Endothelial cell of umbilical vein (primary cell): ENCODE results near the gene CD55. TPM values are rescaled to one million over a fixed set of nuclear protein-coding genes. Genes with fewer than 3 reads are reported as not detected.

Source experiments
- BruUV-seq: library from RNA; stranded (reverse); fragments of 400-500 nt; replicated peaks from 2 replicates; lab custom pipeline; 2021; lab: Mats Ljungman, UMichigan
- CTCF ChIA-PET: fragments of 300-600, 350-600 bp; sonication (Branson Sonifier 250); formaldehyde crosslinking; loops from one replicate; lab custom pipeline; 2021; ENCODE audit warnings: antibody characterized with exemption, inconsistent platforms; lab: Charles Lee
- POLR2A ChIA-PET: fragments of 300-600, 350-600 bp; sonication (Branson Sonifier 250); formaldehyde crosslinking; loops from one replicate; lab custom pipeline; 2021; ENCODE audit warnings: antibody characterized with exemption, inconsistent platforms; lab: Charles Lee
- DNase-seq: peaks from one replicate; pipeline ENCODE4 v3.0.0-alpha.2; 2011; ENCODE audit warnings: low read depth, low spot score
- FAIRE-seq: peaks from 2 replicates; lab custom pipeline; 2011; peaks lifted over from hg19 to GRCh38; lab: Jason Lieb, UNC
- H2AFZ ChIP-seq: 2 replicates; pipeline ENCODE4 v1.6.0; 2012; ENCODE audit warnings: low read depth, low read length, control low read depth, inconsistent platforms
- H3K27ac ChIP-seq: 2 replicates; pipeline ENCODE4 v1.5.1; 2011; ENCODE audit warnings: low read depth, mild to moderate bottlenecking, control low read depth, low read length, moderate library complexity; ENCODE audit not compliant: insufficient read depth
- H3K27me3 ChIP-seq, 2 experiments: 2 replicates each; pipeline versions ENCODE4 v1.6.0 to v1.6.1; 2011; ENCODE audit warnings: low read length in 2 of 2, mixed read lengths in 1 of 2; ENCODE audit not compliant: control insufficient read depth in 2 of 2, insufficient read depth in 2 of 2
- H3K36me3 ChIP-seq, 2 experiments: 2 replicates in 1 of 2; 3 replicates in 1 of 2; pipeline ENCODE4 v1.5.1; 2011; ENCODE audit warnings: low read length in 2 of 2, mild to moderate bottlenecking in 1 of 2, moderate library complexity in 1 of 2; ENCODE audit not compliant: control insufficient read depth in 2 of 2, insufficient read depth in 2 of 2; ENCODE audit errors: extremely low read depth in 1 of 2
- H3K4me1 ChIP-seq: 3 replicates; pipeline ENCODE4 v1.5.1; 2011; ENCODE audit warnings: mild to moderate bottlenecking, low read length; ENCODE audit not compliant: control insufficient read depth, insufficient read depth; ENCODE audit errors: extremely low read depth
- H3K4me2 ChIP-seq: 2 replicates; pipeline ENCODE4 v1.6.1; 2011; ENCODE audit warnings: low read length, control low read depth, mixed read lengths; ENCODE audit not compliant: insufficient read depth
- H3K4me3 ChIP-seq, 3 experiments: fragments of 200-600 bp in 1 of 3; sonication (generic), shearing (Covaris generic) in 1 of 3; replicated peaks in 1 of 3; 2 replicates each; pipeline ENCODE4 v1.5.1; 2011 to 2016; ENCODE audit warnings: control low read depth in 3 of 3, low read length in 3 of 3, mild to moderate bottlenecking in 2 of 3, inconsistent platforms in 1 of 3, low read depth in 1 of 3, moderate library complexity in 1 of 3; ENCODE audit not compliant: insufficient read depth in 1 of 3
- H3K79me2 ChIP-seq: 2 replicates; pipeline ENCODE4 v1.6.0; 2012; ENCODE audit warnings: low read length, inconsistent platforms; ENCODE audit not compliant: control insufficient read depth, insufficient read depth
- H3K9ac ChIP-seq: replicated peaks from 2 replicates; pipeline ENCODE3; 2011; ENCODE audit warnings: low read length, control low read depth; ENCODE audit not compliant: insufficient read depth; ENCODE audit errors: extremely low read depth
- H3K9me1 ChIP-seq: replicated peaks from 3 replicates; pipeline ENCODE4 v1.6.0; 2011; ENCODE audit warnings: mild to moderate bottlenecking, low read length; ENCODE audit not compliant: control insufficient read depth, insufficient read depth; ENCODE audit errors: extremely low read depth
- H3K9me3 ChIP-seq: replicated peaks from 2 replicates; pipeline ENCODE4 v1.5.1; 2012; ENCODE audit warnings: low read length, inconsistent platforms; ENCODE audit not compliant: control insufficient read depth, insufficient read depth
- H4K20me1 ChIP-seq: replicated peaks from 2 replicates; pipeline ENCODE3; 2011; ENCODE audit warnings: mild to moderate bottlenecking, low read length; ENCODE audit not compliant: control insufficient read depth, insufficient read depth; ENCODE audit errors: extremely low read depth
- EZH2 ChIP-seq: IDR thresholded peaks from 2 replicates; pipeline ENCODE4 v1.6.1; 2012; ENCODE audit warnings: borderline replicate concordance, low read depth, mild to moderate bottlenecking, moderate library complexity, low read length, inconsistent platforms; ENCODE audit not compliant: severe bottlenecking
- FOS ChIP-seq: IDR thresholded peaks from 2 replicates; pipeline ENCODE4 v1.6.1; 2011; ENCODE audit warnings: mild to moderate bottlenecking, low read length, moderate library complexity, borderline replicate concordance; ENCODE audit not compliant: insufficient read depth
- GATA2 ChIP-seq: IDR thresholded peaks from 2 replicates; pipeline ENCODE4 v1.7.0; 2011; ENCODE audit warnings: low read depth, mild to moderate bottlenecking, moderate library complexity, mixed read lengths, low read length; ENCODE audit not compliant: insufficient read length, insufficient read depth
- JUN ChIP-seq: IDR thresholded peaks from 2 replicates; pipeline ENCODE4 v1.6.1; 2011; ENCODE audit warnings: borderline replicate concordance, low read depth; ENCODE audit not compliant: insufficient read length, insufficient read depth
- MYC ChIP-seq: IDR thresholded peaks from one replicate; pipeline ENCODE4 v1.6.1; 2011; ENCODE audit warnings: mild to moderate bottlenecking, low read depth, low read length
- POLR2A ChIP-seq: IDR thresholded peaks from 2 replicates; pipeline ENCODE4 v1.6.1; 2012; ENCODE audit warnings: low read depth, mild to moderate bottlenecking, control low read depth, low read length
- POLR2AphosphoS5 ChIP-seq: IDR thresholded peaks from 2 replicates; pipeline ENCODE4 v1.6.1; 2012; ENCODE audit warnings: low read depth, mild to moderate bottlenecking, control low read depth, low read length, moderate library complexity; ENCODE audit not compliant: insufficient read depth
- dilution Hi-C: fragments of 300-500 bp; cut with MboI; formaldehyde crosslinking; loops from one replicate; pipeline ENCODE4 v1.15.0; 2019; ENCODE audit warnings: low sequenced_read_pairs; ENCODE audit not compliant: extremely low pct_ligation_motif_present
- intact Hi-C: fragments of 100-400 bp; cut with micrococcal nuclease; formaldehyde crosslinking; loops from one replicate; pipeline ENCODE4 v1.10.0; 2022
- polyA plus RNA-seq, 4 experiments: library from polyadenylated mRNA; depleted of rRNA in 3 of 4; stranded (reverse) in 3 of 4; unstranded in 1 of 4; fragments of >200 nt; gene quantifications; 2 replicates each; pipeline versions ENCODE4 v1.2.1 to v1.2.3, GENCODE V29; 2011 to 2012; ENCODE audit warnings: missing spikeins in 1 of 4
- total RNA-seq: library from RNA; stranded (reverse); gene quantifications from 2 replicates; pipeline ENCODE4 v1.2.3, GENCODE V29; 2021
- TF ChIP-seq, protein P1 (sequence below): IDR thresholded peaks from 2 replicates; pipeline ENCODE4 v1.6.1; 2011; ENCODE audit not compliant: insufficient read depth, insufficient read length
- TF ChIP-seq, protein P2 (sequence below), 2 donors: IDR thresholded peaks; 1 replicate in 1 of 2; 2 replicates in 1 of 2; pipeline ENCODE4 v1.5.1; 2011; ENCODE audit warnings: low read length in 2 of 2, mild to moderate bottlenecking in 2 of 2, moderate library complexity in 2 of 2, control low read depth in 1 of 2, inconsistent platforms in 1 of 2, low read depth in 1 of 2; ENCODE audit not compliant: insufficient read depth in 1 of 2; ENCODE audit errors: extremely low read depth in 1 of 2

CD55 gene
- total and polyA plus RNA-seq, 2 donors (not counting 3 experiments of a cell fraction or from before 2014, with no cell fraction given), result 111 to 179 TPM

DNA sequence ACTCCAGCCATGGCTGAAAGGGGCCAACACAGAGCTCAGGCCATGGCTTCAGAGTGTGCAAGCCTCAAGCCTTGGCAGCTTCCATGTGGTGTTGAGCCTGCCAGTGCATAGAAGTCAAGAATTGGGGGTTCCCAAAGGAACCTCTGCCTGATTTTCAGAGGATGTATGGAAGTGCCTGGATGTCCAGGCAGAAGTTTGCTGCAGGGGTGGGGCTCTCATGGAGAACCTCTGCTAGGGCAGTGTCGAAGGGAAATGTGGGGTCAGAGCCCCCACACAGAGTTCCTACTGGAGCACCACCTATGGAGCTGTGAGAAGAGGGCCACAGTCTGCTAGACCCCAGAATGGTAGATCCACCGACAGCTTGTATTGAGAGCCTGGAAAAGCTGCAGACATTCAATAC is 29.8 kb upstream of the CD55 start:
- intact Hi-C loops, result no loop called here
- no TSS peak for BruUV-seq
- no peak for TF ChIP-seq GATA2
- no peak for TF ChIP-seq FOS
- TF ChIP-seq POLR2A, result no peak
- Histone ChIP-seq H3K9me1 (no peaks in the 10 kb centered on the region), H3K36me3 (no peaks in the 10 kb centered on the region), H3K4me2 (no peak overlapping the region), H3K9me3 (no peaks in the 10 kb centered on the region), H3K27me3 (no peaks in the 10 kb centered on the region), H3K79me2 (no peaks in the 10 kb centered on the region), H4K20me1 (no peaks in the 10 kb centered on the region), H2AFZ (no peak overlapping the region), H3K4me1 (no peaks in the 10 kb centered on the region), H3K4me3 (no peak overlapping the region), H3K9ac (no peak overlapping the region), H3K27ac (no peak overlapping the region)
- ChIA-PET CTCF (no interaction called here), POLR2A (no interaction called here)
- dilution Hi-C loops, result no loop called here
- FAIRE-seq, result no peak
- DNase-seq, result no peak

DNA sequence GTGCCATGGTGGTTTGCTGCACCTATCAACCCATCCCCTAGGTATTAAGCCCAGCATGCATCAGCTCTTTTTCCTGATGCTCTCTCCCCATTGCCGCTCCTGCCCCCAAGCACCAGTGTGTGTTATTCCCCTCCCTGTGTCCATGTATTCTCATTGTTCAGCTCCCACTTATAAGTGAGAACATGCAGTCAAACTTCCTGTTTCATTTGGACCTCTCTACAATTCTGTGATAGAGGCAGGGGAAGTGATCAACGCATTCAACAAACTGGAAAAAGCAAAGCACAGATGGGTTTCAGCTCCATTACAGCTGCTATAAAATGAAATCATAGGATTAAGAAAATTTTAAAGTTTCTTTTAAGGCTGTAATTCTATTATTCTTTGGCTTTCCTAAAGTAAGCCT is 23.3 kb upstream of the CD55 start:
- Histone ChIP-seq H3K9ac (no peak overlapping the region), H3K4me2 (no peak overlapping the region), H3K9me3 (no peaks in the 10 kb centered on the region), H2AFZ (peak overlapping the region; percentile 67), H3K4me1 (peaks cover 15% of the 10 kb centered on the region), H3K27me3 (no peaks in the 10 kb centered on the region), H4K20me1 (no peaks in the 10 kb centered on the region), H3K27ac (no peak overlapping the region), H3K36me3 (no peaks in the 10 kb centered on the region), H3K9me1 (no peaks in the 10 kb centered on the region), H3K79me2 (no peaks in the 10 kb centered on the region), H3K4me3 (no peak overlapping the region)
- FAIRE-seq (peak; percentile 15), DNase-seq (peak; percentile 73)
- ChIA-PET CTCF (interaction anchor here (0.9 to 2.5 kb wide), 5 partner anchors 9 to 107 kb away, joined by 3 to 9 read pairs (median 3); no protein-coding TSS in a partner anchor), POLR2A (no interaction called here)
- no TSS peak for BruUV-seq
- dilution Hi-C loops (no loop called here), intact Hi-C loops (loop anchor here (1.0 kb wide), 1 partner anchor 11 kb away; no protein-coding TSS in a partner anchor)
- no peak for TF ChIP-seq JUN
- no peak for TF ChIP-seq EZH2
- no peak for TF ChIP-seq GATA2
- no peak for TF ChIP-seq MYC
- TF ChIP-seq, protein P1, sequence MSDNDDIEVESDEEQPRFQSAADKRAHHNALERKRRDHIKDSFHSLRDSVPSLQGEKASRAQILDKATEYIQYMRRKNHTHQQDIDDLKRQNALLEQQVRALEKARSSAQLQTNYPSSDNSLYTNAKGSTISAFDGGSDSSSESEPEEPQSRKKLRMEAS, result no peak
- no peak for TF ChIP-seq POLR2AphosphoS5
- no peak for TF ChIP-seq FOS
- no peak for TF ChIP-seq POLR2A
- TF ChIP-seq, protein P2, sequence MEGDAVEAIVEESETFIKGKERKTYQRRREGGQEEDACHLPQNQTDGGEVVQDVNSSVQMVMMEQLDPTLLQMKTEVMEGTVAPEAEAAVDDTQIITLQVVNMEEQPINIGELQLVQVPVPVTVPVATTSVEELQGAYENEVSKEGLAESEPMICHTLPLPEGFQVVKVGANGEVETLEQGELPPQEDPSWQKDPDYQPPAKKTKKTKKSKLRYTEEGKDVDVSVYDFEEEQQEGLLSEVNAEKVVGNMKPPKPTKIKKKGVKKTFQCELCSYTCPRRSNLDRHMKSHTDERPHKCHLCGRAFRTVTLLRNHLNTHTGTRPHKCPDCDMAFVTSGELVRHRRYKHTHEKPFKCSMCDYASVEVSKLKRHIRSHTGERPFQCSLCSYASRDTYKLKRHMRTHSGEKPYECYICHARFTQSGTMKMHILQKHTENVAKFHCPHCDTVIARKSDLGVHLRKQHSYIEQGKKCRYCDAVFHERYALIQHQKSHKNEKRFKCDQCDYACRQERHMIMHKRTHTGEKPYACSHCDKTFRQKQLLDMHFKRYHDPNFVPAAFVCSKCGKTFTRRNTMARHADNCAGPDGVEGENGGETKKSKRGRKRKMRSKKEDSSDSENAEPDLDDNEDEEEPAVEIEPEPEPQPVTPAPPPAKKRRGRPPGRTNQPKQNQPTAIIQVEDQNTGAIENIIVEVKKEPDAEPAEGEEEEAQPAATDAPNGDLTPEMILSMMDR (IDR thresholded peaks at IDR 0.05; ENCODE audit: extremely low read depth in 1 of 2, insufficient read depth in 1 of 2, low read depth in 1 of 2, low read length in 2 of 2), result no peak
